ENCODE results near the gene ZDHHC4.

DNA sequence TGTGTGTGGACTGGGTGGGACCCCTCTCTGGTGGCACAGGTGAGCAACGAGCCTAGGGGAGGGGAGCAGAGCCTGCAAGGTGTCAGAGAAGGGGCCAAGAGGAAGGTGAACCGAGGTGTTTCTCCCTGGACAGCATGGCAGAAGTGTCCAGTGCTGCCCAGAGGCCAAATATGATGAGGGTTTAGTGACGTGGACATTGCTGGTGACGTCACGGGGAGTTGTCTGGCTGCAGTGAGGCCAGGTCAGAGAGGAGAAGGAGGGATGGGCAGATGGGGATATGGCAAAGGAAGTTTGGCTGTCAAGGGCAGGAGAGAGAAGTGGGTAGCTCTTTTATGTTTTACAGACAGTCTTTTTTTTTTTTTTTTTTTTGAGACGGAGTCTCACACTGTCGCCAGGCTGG, 35.6 kb downstream of the ZDHHC4 start:
- TF ChIP-seq POLR2A (IDR thresholded peaks at IDR 0.05) (no peak), POLR2AphosphoS5 (IDR thresholded peaks at IDR 0.05; ENCODE audit: insufficient read depth in 1 of 2, low read depth in 1 of 2) (no peak)
- TF ChIP-seq, protein P1, sequence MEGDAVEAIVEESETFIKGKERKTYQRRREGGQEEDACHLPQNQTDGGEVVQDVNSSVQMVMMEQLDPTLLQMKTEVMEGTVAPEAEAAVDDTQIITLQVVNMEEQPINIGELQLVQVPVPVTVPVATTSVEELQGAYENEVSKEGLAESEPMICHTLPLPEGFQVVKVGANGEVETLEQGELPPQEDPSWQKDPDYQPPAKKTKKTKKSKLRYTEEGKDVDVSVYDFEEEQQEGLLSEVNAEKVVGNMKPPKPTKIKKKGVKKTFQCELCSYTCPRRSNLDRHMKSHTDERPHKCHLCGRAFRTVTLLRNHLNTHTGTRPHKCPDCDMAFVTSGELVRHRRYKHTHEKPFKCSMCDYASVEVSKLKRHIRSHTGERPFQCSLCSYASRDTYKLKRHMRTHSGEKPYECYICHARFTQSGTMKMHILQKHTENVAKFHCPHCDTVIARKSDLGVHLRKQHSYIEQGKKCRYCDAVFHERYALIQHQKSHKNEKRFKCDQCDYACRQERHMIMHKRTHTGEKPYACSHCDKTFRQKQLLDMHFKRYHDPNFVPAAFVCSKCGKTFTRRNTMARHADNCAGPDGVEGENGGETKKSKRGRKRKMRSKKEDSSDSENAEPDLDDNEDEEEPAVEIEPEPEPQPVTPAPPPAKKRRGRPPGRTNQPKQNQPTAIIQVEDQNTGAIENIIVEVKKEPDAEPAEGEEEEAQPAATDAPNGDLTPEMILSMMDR (IDR thresholded peaks at IDR 0.05) = no peak
